T-helper 17 cell (primary cell): ENCODE results near the gene HTRA1. TPM values are rescaled to one million over a fixed set of nuclear protein-coding genes. Genes with fewer than 3 reads are reported as not detected.
A peak's percentile ranks its signal among the peaks of the same experiment; 100 is the strongest.

Experiments used
- ATAC-seq: fragments of 150-1000 bp; cut with Tn5 transposase; 2 replicates; pipeline ENCODE4 v1.10.0; 2021; ENCODE audit warnings: mild to moderate bottlenecking, moderate library complexity
- DNase-seq, 3 donors: peaks; one replicate each; pipeline versions ENCODE4 v3.0.0 to v3.0.0-alpha.2; 2020 to 2021
- H3K9me3 ChIP-seq: one replicate; pipeline ENCODE4 v1.7.0; 2013; ENCODE audit warnings: low read length, mild to moderate bottlenecking; ENCODE audit not compliant: control insufficient read depth, poor library complexity, severe bottlenecking
- H3K27ac Mint-ChIP-seq: one replicate; pipeline ENCODE4 v1.8.0; 2022; ENCODE audit warnings: mild to moderate bottlenecking, moderate library complexity, mixed read lengths
- H3K27me3 Mint-ChIP-seq: one replicate; pipeline ENCODE4 v1.8.0; 2022; ENCODE audit warnings: mixed read lengths
- H3K36me3 Mint-ChIP-seq: one replicate; pipeline ENCODE4 v1.8.0; 2022; ENCODE audit warnings: low read depth, mixed read lengths
- H3K4me1 Mint-ChIP-seq: one replicate; pipeline ENCODE4 v1.8.0; 2022; ENCODE audit warnings: mild to moderate bottlenecking, mixed read lengths
- H3K4me3 Mint-ChIP-seq: one replicate; pipeline ENCODE4 v1.8.0; 2022; ENCODE audit warnings: mild to moderate bottlenecking, moderate library complexity, mixed read lengths
- total RNA-seq, 4 donors: library from RNA in 2 of 4; stranded (reverse) in 2 of 4; gene quantifications; one replicate each; pipeline ENCODE4 v1.2.3 and lab custom pipeline; 2022 to 2026

HTRA1 gene
- total RNA-seq, 2 donors from 2014 or later, result 0.30 to 0.55 TPM

DNA sequence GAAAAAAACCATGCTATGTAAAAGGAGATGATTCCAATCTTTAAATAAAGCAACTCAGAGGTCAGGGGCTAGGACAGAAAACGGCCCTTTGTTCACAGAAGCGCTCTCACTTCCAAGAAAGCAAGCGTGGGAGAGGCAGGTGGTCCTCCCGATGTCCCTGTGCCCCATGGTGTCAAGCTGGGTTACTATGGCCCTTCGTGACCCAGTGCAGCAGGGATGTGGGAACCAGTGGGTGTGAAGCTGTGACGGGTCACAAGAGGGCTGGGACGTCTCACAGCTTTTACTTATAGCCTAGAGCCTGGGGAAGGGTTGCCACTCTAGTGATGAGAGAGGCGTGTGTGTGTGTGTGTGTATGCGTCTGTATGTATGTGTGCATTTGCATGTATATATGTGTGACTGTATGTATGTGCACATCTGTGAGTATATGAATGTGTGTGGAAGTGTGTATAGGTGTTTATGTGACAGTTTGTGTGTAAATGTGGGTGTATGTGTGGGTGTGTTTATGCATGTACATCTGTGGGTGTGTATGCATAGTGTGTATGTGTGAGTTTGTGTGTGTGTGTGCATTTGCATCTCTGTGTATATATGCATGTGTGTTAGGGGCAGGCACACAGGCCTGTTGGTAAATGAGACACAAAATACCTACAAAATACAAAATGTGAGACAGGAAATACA lies 25.2 kb downstream of the HTRA1 start:
- H3K4me1 Mint-ChIP-seq, result peaks cover 18% of the 10 kb centered on the region
- H3K27ac Mint-ChIP-seq, result no peak overlapping the region
- H3K9me3 ChIP-seq, result no peaks in the 10 kb centered on the region
- peaks cover 6% of the 10 kb centered on the region for H3K27me3 Mint-ChIP-seq
- H3K4me3 Mint-ChIP-seq, result no peak overlapping the region
- DNase-seq (no peak), ATAC-seq (no peak)
- peaks cover 2% of the 10 kb centered on the region for H3K36me3 Mint-ChIP-seq

DNA sequence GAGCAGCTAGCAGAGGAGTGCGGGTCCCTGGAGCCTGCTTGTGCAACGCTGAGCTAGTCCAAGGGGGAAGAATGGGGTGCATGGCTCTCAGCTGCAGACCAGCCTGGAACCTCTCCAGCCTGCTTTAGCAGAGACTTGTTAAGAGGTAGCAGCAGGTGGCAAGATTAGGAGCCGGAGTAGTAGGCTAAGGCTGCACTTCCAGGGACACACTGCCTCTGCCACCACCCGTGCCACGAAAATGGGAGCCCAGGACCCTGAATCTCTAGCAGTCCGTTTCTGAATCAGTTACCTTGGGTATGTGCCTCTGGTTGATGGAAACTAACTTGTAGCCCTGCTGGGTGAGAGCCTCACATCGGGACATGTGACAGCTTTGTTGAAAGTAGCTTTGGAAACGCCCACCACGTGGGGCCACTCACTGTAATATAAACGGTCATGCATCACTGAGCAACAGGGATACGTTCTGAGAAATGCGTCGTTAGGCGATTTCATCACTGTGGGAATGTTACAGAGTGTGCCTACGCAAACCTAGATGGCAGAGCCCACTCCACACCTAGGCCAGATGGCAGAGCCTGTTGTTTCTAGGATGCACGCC lies 25.9 kb downstream of the HTRA1 start:
- no peak overlapping the region for H3K27ac Mint-ChIP-seq
- peaks cover 2% of the 10 kb centered on the region for H3K36me3 Mint-ChIP-seq
- DNase-seq (no peak), ATAC-seq (no peak)
- H3K27me3 Mint-ChIP-seq, result peaks cover 6% of the 10 kb centered on the region
- peaks cover 23% of the 10 kb centered on the region for H3K4me1 Mint-ChIP-seq
- no peak overlapping the region for H3K4me3 Mint-ChIP-seq
- no peaks in the 10 kb centered on the region for H3K9me3 ChIP-seq

DNA sequence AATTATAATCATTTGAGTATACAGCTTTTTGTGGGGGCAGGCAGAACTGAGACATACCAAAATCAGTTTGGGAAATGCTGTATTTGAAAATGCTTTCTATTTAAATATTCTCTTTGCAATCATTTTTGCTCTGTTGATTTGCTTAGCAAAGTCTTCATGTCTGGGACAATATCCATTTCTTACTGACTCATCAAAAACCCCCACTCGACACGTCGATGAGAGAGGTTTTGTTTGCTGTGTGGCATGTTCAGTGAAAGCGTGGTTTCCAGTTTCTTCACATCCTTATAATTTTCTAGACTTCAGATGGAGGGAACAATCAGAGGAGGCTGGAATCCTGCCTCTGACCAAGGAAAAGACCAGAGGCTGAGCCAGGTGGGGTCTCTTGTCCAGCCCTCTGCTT lies 28.9 kb downstream of the HTRA1 start:
- Mint-ChIP-seq H3K4me3 (no peak overlapping the region), H3K27me3 (peaks cover 6% of the 10 kb centered on the region), H3K36me3 (peaks cover 2% of the 10 kb centered on the region), H3K27ac (no peak overlapping the region), H3K4me1 (peaks cover 29% of the 10 kb centered on the region)
- H3K9me3 ChIP-seq, result no peaks in the 10 kb centered on the region
- ATAC-seq, result no peak
- no peak for DNase-seq

DNA sequence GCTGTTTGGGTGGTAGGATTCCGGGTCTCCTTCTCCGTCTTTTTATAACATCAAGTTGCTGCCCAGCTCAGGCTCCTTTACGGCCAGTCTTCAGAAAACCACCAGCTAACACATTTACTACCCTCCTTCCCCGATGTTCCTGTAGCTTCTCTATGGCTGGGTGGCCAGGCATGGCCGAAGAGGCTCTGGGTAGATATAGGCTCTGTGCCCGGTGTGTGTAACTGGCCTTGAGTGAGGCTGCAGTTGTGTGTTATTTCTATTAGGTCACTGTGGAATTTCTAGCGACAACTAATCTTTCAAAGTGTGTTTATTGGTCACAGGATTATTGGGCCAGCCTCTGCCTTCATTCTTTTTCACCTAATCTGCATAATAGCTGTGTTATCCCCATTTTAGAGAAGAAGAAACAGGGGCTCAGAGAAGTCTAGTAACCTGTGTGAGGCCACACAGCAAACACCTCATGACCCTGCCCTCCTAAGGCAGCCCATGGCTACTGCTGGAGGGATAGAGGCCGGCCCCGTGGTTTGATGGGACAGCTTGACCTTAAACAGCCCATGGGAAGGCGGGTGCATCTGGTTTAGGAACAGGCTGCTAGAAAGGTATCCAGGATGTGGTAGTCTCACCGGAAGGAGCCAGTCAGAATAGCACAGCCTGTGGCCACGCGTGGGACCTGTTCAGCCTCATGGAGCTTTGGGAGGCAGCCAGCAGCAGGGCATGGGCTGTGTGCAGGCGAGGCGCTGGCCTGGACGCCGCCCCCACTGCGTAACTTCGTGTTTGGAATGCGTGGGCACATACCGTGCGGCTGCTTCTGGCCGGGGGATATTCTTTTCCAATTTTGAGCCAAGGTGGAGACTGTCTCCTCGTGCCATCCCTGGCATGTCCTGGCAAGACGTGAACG lies 29.7 kb downstream of the HTRA1 start:
- peaks cover 32% of the 10 kb centered on the region for H3K4me1 Mint-ChIP-seq

DNA sequence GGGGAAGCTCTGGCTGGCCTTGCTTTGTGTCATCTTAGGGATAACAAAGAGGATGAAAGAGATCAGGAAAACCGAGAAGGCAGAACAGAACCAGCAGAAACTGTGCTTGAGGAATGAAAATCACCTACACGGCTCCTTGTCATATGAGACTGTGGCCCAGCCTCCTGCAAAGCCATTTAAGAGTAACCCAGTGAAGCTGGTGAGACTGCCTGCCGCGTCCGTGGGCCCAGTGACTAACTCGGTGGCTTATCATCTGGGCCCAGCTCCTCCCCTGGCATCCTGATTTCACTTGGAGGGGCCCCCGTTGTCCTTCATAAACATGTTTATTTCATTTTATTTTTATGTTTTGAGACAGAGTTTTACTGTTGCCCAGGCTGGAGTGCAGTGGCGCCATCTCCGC lies 30.7 kb downstream of the HTRA1 start:
- Mint-ChIP-seq H3K4me3 (no peak overlapping the region), H3K36me3 (no peaks in the 10 kb centered on the region), H3K27me3 (no peaks in the 10 kb centered on the region), H3K4me1 (peaks cover 35% of the 10 kb centered on the region), H3K27ac (no peak overlapping the region)
- H3K9me3 ChIP-seq, result no peaks in the 10 kb centered on the region
- no peak for DNase-seq
- no peak for ATAC-seq

More for the DNA sequence above, 29.7 kb downstream of the HTRA1 start:
- Mint-ChIP-seq H3K27ac (peak overlapping the region; percentile 27), H3K36me3 (peaks cover 2% of the 10 kb centered on the region), H3K27me3 (peaks cover 6% of the 10 kb centered on the region), H3K4me3 (peak overlapping the region; percentile 66)
- peak; percentile 82 for ATAC-seq
- DNase-seq, result peak in 1 of 3 donors; percentile 12
- no peaks in the 10 kb centered on the region for H3K9me3 ChIP-seq

DNA sequence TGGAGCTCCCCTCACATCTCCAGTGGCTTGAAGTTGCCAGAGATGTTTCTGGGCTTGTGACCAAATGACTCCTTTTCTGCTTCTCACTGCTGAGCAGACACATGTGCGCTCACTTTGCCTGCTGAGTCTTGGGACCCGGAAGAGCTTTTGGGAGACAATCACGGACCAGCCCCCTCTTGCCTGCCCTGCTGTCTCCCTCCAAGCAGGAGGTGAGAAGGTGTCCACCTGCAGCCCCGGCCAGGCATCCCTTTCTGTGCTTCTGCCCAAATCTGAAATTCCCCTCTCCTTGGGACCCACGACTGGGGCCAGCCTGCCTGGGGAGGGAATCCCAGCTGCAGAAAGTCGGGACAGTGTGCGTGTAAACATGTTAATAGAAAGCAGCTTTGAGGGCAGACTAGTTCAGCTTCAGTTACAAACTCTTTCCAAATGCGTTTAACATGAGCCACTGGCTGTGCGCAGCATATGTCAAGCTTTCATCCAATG lies 31.7 kb downstream of the HTRA1 start:
- Mint-ChIP-seq H3K36me3 (no peaks in the 10 kb centered on the region), H3K27ac (no peak overlapping the region), H3K4me3 (no peak overlapping the region), H3K27me3 (no peaks in the 10 kb centered on the region), H3K4me1 (peaks cover 36% of the 10 kb centered on the region)
- DNase-seq (no peak), ATAC-seq (no peak)
- no peaks in the 10 kb centered on the region for H3K9me3 ChIP-seq

DNA sequence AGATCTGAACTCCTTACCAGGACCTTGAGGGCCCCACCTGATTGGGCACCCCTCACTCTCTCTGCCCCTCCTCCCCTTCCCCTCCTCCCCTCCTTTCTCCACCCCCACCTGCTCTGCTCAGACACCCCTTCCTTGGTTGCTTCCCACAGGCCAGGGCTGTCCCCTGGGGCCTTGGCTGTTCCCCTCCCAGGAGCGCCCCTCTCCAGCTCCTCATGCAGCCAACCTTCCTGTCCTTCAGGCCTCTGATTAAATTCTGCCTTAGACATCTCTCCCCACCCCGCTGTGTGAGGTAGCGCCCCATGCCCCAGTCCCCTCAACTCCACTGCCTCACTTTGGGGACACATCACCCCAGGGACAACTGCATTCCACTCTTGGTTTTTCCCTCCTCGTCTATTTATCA lies 32.4 kb downstream of the HTRA1 start:
- no peaks in the 10 kb centered on the region for H3K9me3 ChIP-seq
- no peak for DNase-seq
- Mint-ChIP-seq H3K27ac (no peak overlapping the region), H3K4me3 (peak overlapping the region; percentile 63), H3K27me3 (no peaks in the 10 kb centered on the region), H3K36me3 (no peaks in the 10 kb centered on the region), H3K4me1 (peaks cover 39% of the 10 kb centered on the region)
- no peak for ATAC-seq

DNA sequence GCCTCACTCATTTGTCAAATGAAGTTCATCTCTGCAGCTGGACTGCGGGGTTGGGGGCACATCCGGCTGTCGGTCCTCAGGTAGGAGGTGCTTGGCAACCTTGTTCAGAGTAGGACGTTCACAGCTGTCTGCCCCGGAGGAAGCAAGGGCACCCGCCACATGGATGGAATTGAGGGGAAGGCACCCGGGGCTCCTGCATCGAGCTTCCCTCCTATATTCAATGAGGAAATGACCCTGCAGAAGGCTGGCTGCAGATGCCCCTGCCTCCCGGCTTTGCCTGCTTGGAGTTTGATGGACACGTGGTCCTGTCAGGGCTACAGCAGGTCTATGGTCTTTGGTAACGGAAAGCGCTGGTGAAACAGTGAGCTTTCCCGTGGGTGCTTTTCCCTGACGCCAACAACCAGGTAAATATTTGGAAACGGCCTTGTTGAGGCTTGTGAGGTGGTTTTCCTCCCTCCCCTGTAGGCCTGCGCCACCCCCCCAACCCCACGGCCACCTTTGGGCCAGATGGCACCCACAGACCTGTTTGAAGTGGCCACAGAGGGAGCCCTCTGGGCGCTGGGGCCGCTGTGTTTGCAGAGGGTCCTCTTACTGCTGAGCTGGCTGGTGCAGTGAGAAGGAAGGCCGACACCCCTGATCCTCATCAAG lies 32.9 kb downstream of the HTRA1 start:
- peak overlapping the region; percentile 63 for H3K4me3 Mint-ChIP-seq

DNA sequence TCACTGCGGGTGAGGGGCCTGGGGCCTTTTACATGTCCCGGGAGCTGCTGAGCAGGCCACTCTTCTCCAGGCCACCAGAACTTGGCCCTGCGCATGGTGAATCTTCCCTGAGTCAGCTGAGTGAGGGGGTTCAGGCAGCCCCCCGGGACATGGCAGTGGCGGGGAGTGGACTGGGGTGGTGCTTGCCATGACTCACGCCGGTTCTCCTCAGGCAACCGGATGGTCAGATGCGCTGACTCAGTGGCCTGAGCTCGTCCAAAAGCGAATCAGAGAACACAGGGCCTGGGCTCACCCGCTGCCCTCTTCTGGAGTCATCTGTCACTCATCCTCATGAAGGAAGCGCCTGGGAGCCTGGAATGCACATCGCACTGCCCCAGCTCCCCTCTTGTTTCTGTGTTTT lies 33.5 kb downstream of the HTRA1 start:
- no peaks in the 10 kb centered on the region for H3K9me3 ChIP-seq
- DNase-seq (no peak), ATAC-seq (no peak)
- peaks cover 42% of the 10 kb centered on the region for H3K4me1 Mint-ChIP-seq
- no peak overlapping the region for H3K27ac Mint-ChIP-seq
- no peaks in the 10 kb centered on the region for H3K27me3 Mint-ChIP-seq
- no peak overlapping the region for H3K4me3 Mint-ChIP-seq
- H3K36me3 Mint-ChIP-seq, result no peaks in the 10 kb centered on the region

More for the DNA sequence above, 32.9 kb downstream of the HTRA1 start:
- Mint-ChIP-seq H3K36me3 (no peaks in the 10 kb centered on the region), H3K27ac (no peak overlapping the region), H3K27me3 (no peaks in the 10 kb centered on the region), H3K4me1 (peaks cover 39% of the 10 kb centered on the region)
- H3K9me3 ChIP-seq, result no peaks in the 10 kb centered on the region
- DNase-seq, result no peak
- ATAC-seq, result no peak

DNA sequence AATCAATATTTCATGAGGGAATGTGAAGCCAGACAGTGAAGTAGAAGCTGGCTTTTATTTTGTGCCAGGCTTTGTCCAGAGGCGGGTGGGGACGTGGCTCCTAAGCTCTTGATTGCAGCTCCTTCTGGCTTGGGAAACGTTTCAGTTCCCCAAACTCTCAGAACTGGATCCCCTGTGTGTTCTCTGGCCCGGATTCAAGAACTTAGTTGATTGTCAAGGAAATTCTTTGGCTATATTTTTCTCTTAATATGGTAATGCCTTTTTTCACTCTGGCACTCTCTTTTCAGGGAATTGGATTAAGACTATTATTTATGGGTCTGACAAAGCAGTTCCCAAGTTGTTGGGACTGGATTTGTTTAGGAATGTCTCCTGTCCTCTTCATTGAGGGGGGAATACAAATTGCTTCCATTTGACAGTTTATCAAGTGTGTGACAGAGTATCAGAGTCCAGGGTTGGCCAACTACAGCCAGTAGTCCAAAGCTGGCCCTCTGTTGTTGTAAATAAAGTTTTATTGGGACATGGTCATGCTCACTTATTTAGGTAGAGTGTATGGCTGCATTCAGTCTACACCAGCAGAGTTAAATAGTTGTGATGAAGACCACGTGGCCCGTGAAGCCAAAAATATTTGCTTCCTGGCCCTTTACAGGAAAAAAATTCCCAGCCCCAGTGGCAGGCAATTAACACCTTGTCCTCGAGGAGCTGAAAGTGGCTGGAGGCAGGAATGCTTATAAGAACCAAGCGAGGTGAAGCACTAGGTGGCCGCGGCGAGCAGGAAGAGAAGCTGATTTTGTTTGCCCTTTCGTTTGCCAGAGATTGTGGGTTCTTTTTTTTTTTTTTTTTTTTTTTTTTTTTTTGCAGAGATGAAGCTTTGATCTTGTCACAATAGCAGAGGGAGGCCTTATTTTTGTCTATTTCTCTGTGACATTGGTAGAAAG lies 34.3 kb downstream of the HTRA1 start:
- Mint-ChIP-seq H3K27me3 (no peaks in the 10 kb centered on the region), H3K4me1 (peaks cover 38% of the 10 kb centered on the region), H3K27ac (no peak overlapping the region), H3K4me3 (peak overlapping the region; percentile 77), H3K36me3 (no peaks in the 10 kb centered on the region)
- peak; percentile 46 for ATAC-seq
- H3K9me3 ChIP-seq, result no peaks in the 10 kb centered on the region
- no peak for DNase-seq

DNA sequence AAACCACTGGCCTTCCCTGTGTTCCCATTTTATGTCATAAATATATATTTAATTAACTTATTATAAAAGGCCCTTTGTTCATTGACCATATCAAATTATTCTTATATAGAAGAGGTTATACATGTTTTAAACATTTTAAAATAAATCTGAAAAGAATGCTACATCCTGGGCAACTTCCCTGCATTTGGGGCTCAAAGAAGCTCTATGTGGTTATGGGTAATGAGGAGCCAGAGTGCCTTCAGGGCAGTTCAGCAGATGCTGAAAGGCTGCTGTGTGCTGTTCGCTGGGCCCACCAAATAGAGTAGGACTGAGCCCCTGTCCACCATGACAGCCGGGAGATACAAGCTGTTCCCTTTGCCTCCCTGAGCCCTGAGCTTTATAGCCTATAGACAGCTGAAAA lies 35.9 kb downstream of the HTRA1 start:
- no peak overlapping the region for H3K27ac Mint-ChIP-seq
- DNase-seq, result no peak
- no peaks in the 10 kb centered on the region for H3K27me3 Mint-ChIP-seq
- H3K4me3 Mint-ChIP-seq, result no peak overlapping the region
- H3K36me3 Mint-ChIP-seq, result no peaks in the 10 kb centered on the region
- no peaks in the 10 kb centered on the region for H3K9me3 ChIP-seq
- ATAC-seq, result no peak
- peaks cover 24% of the 10 kb centered on the region for H3K4me1 Mint-ChIP-seq

DNA sequence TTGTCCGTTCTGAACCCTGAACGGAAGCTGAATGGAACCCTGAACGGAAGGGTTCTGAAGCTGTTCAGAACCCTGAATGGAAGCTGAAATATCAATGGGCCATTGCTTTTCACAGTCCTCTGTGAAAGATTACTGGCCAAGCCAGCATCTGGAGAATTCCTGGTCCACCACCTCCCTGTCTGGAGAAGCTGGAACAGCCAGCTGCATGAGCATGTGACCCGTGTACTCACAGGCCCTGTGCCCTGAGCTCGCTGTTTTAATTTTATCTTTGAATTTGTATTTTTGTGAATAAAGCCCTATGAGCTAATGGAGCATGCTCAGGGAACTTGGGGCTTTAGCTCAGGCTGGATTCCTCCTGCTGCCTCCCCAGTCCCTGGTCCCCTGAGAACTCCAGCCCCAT lies 37.2 kb downstream of the HTRA1 start:
- Mint-ChIP-seq H3K27ac (peak overlapping the region; percentile 43), H3K27me3 (no peaks in the 10 kb centered on the region), H3K4me3 (no peak overlapping the region), H3K36me3 (no peaks in the 10 kb centered on the region), H3K4me1 (peaks cover 24% of the 10 kb centered on the region)
- H3K9me3 ChIP-seq, result no peaks in the 10 kb centered on the region
- ATAC-seq, result no peak
- DNase-seq, result no peak
